Amniotic epithelial cell (primary cell): ENCODE measurements around the gene CGB1.
"Not testable (repeated sequence)": the region's sequence is repeated elsewhere in the genome, so short reads cannot be mapped to it uniquely, and the experiment has no call there.

ENCODE experiments used
- DNase-seq: peaks from one replicate; pipeline ENCODE4 v3.0.0-alpha.2; 2010; ENCODE audit warnings: low read depth

CGB1 gene

GRCh38 chr19:49020931-49021895, 15.5 kb downstream of the CGB1 start:
- peak; percentile 51 for DNase-seq

GRCh38 chr19:49020342-49020741, 16.4 kb downstream of the CGB1 start:
- no peak for DNase-seq

- peak; percentile 23 for DNase-seq
Observed at GRCh38 chr19:49019242-49019932, 17.3 kb downstream of the CGB1 start.

GRCh38 chr19:49018388-49019241, 18.1 kb downstream of the CGB1 start:
- not testable (repeated sequence) for DNase-seq

GRCh38 chr19:49017666-49018351, 18.9 kb downstream of the CGB1 start:
- DNase-seq, result no peak

- no peak for DNase-seq
Observed at GRCh38 chr19:49017041-49017665, 19.5 kb downstream of the CGB1 start, which contains the start of gene LHB. TSS of gene LHB (minus strand) at chr19:49017091. CDS start at chr19:49017081, 10 bp downstream.

- DNase-seq, result no peak
Observed at GRCh38 chr19:49016067-49016839, 20.4 kb downstream of the CGB1 start.

- DNase-seq, result no peak
Observed at GRCh38 chr19:49014870-49015255, 21.8 kb downstream of the CGB1 start.

GRCh38 chr19:49014123-49014869, 22.4 kb downstream of the CGB1 start:
- DNase-seq, result no peak

GRCh38 chr19:49011194-49011593, 25.5 kb downstream of the CGB1 start:
- no peak for DNase-seq

- no peak for DNase-seq
Observed at GRCh38 chr19:49010453-49010852, 26.2 kb downstream of the CGB1 start.

GRCh38 chr19:49009828-49010227, 26.9 kb downstream of the CGB1 start:
- no peak for DNase-seq

GRCh38 chr19:49006905-49007304, 29.8 kb downstream of the CGB1 start:
- DNase-seq, result no peak

- no peak for DNase-seq
Observed at GRCh38 chr19:49004964-49005614, 31.6 kb downstream of the CGB1 start.

GRCh38 chr19:49004133-49004532, 32.6 kb downstream of the CGB1 start:
- no peak for DNase-seq

- DNase-seq, result peak; percentile 63
Observed at GRCh38 chr19:48999481-49000325, 37.0 kb downstream of the CGB1 start.

- peak; percentile 70 for DNase-seq
Observed at GRCh38 chr19:48997972-48998371, 38.7 kb downstream of the CGB1 start.

- DNase-seq, result no peak
Observed at GRCh38 chr19:48994035-48994386, 42.7 kb downstream of the CGB1 start.
